Smooth muscle cell (in vitro differentiated cells): ENCODE results near the gene SAMD4B. TPM values are rescaled to one million over a fixed set of nuclear protein-coding genes. Genes with fewer than 3 reads are reported as not detected.

Source experiments
- DNase-seq: peaks from one replicate; lab custom pipeline; 2025; ENCODE audit not compliant: unreplicated experiment; lab: John Stamatoyannopoulos, UW
- H2AFZ ChIP-seq: fragments of 200-600 bp; sonication (generic); 2 replicates; pipeline ENCODE4 v1.6.0; 2016; ENCODE audit warnings: antibody characterized with exemption, low read depth, mild to moderate bottlenecking
- H3F3A ChIP-seq: fragments of 200-600 bp; sonication (generic); 2 replicates; pipeline ENCODE4 v1.6.0; 2017; ENCODE audit warnings: antibody characterized with exemption, low read depth
- H3K27ac ChIP-seq: fragments of 200-600 bp; sonication (generic); 2 replicates; pipeline ENCODE4 v1.5.1; 2016; ENCODE audit warnings: low read depth, mild to moderate bottlenecking
- H3K27me3 ChIP-seq: fragments of 200-600 bp; sonication (generic); 2 replicates; pipeline ENCODE4 v1.6.1; 2016; ENCODE audit warnings: low read depth, mild to moderate bottlenecking
- H3K36me3 ChIP-seq: fragments of 200-600 bp; sonication (generic); 2 replicates; pipeline ENCODE4 v1.5.1; 2016; ENCODE audit warnings: low read depth
- H3K4me1 ChIP-seq: fragments of 200-600 bp; sonication (generic); 2 replicates; pipeline ENCODE4 v1.5.1; 2016; ENCODE audit warnings: low read depth
- H3K4me2 ChIP-seq: fragments of 200-600 bp; sonication (generic); 2 replicates; pipeline ENCODE4 v1.6.0; 2016; ENCODE audit warnings: mild to moderate bottlenecking
- H3K4me3 ChIP-seq: fragments of 200-600 bp; sonication (generic); 2 replicates; pipeline ENCODE4 v1.5.1; 2016; ENCODE audit warnings: mild to moderate bottlenecking
- H3K79me2 ChIP-seq: fragments of 200-600 bp; sonication (generic); 2 replicates; pipeline ENCODE4 v1.6.0; 2016; ENCODE audit warnings: low read depth, mild to moderate bottlenecking
- H3K9ac ChIP-seq: fragments of 200-600 bp; sonication (generic); 2 replicates; pipeline ENCODE4 v1.6.0; 2016; ENCODE audit warnings: low read depth
- H3K9me3 ChIP-seq: fragments of 200-600 bp; sonication (generic); replicated peaks from 2 replicates; pipeline ENCODE4 v1.5.1; 2016; ENCODE audit warnings: low read depth
- H4K20me1 ChIP-seq: fragments of 200-600 bp; sonication (generic); 2 replicates; pipeline ENCODE4 v1.6.0; 2016; ENCODE audit warnings: low read depth
- WGBS: methylation state at CpG from one replicate; pipeline ENCODE4 v1.1.7; 2016; ENCODE audit warnings: low lambda C conversion rate; 5-methylcytosine and 5-hydroxymethylcytosine counted together
- polyA plus RNA-seq: library from polyadenylated mRNA; unstranded; fragments of >200 nt; fragmentation: Nextera tagmentation; extraction: Ambion mirVana; gene quantifications from 2 replicates; pipeline ENCODE4 v1.2.1, GENCODE V29; 2016
- total RNA-seq: library from RNA; depleted of rRNA; stranded (reverse); fragments of >200 nt; gene quantifications from 2 replicates; pipeline ENCODE4 v1.2.3, GENCODE V29; 2014
- TF ChIP-seq, protein P1 (sequence below): fragments of 200-600 bp; sonication (generic); IDR thresholded peaks from 2 replicates; pipeline ENCODE4 v1.5.1; 2017; ENCODE audit warnings: borderline replicate concordance, mild to moderate bottlenecking, antibody characterized with exemption; ENCODE audit not compliant: insufficient read depth, poor library complexity, severe bottlenecking

The SAMD4B gene
- total and polyA plus RNA-seq, 2 experiments from 2014 or later = 58.3 to 61.8 TPM

DNA sequence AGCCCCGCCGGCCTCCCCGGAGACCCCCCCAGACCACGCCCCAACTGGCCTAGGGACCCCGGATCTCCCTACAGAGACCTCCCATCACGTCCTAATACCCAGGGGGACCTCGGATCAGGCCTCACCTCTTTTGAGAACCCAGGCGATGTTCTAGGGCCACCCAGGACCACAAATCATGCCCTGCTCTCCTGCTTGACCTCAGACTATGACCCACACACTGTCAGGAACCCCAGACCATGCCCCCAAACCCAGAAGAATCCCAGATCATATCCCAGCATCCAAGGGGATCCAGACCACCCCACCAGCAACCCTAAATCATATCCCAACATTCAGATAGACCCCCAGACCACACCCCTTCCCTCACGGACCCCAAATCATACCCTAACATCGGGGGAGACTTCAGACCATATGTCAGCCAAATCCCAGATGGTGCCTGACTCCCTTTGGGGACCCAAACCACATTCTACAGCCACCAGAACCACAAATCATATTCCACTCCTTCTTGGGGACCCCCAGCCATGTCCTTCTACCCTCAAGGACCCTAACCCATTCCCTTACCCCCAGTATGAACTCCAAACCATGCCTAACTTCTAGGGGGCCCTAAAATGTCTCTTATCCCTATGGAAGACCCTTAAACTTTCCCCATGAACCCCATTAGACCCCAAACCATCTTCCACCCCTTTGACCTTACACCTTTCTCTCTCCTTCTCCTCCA, 20.9 kb upstream of the SAMD4B start:
- TF ChIP-seq, protein P1, sequence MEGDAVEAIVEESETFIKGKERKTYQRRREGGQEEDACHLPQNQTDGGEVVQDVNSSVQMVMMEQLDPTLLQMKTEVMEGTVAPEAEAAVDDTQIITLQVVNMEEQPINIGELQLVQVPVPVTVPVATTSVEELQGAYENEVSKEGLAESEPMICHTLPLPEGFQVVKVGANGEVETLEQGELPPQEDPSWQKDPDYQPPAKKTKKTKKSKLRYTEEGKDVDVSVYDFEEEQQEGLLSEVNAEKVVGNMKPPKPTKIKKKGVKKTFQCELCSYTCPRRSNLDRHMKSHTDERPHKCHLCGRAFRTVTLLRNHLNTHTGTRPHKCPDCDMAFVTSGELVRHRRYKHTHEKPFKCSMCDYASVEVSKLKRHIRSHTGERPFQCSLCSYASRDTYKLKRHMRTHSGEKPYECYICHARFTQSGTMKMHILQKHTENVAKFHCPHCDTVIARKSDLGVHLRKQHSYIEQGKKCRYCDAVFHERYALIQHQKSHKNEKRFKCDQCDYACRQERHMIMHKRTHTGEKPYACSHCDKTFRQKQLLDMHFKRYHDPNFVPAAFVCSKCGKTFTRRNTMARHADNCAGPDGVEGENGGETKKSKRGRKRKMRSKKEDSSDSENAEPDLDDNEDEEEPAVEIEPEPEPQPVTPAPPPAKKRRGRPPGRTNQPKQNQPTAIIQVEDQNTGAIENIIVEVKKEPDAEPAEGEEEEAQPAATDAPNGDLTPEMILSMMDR = no peak
- WGBS = 55% methylated on average over 3 of the region's 10 CpGs
- Histone ChIP-seq H3K4me2 (peak overlapping the region; percentile 71), H3K36me3 (no peaks in the 10 kb centered on the region), H3K4me3 (peak overlapping the region; percentile 34), H3K79me2 (no peaks in the 10 kb centered on the region), H4K20me1 (no peaks in the 10 kb centered on the region), H3K27ac (no peak overlapping the region), H3K9ac (no peak overlapping the region), H3K9me3 (no peaks in the 10 kb centered on the region), H2AFZ (no peak overlapping the region), H3K27me3 (no peaks in the 10 kb centered on the region), H3F3A (no peaks in the 10 kb centered on the region), H3K4me1 (peaks cover 3% of the 10 kb centered on the region)
- DNase-seq = no peak

DNA sequence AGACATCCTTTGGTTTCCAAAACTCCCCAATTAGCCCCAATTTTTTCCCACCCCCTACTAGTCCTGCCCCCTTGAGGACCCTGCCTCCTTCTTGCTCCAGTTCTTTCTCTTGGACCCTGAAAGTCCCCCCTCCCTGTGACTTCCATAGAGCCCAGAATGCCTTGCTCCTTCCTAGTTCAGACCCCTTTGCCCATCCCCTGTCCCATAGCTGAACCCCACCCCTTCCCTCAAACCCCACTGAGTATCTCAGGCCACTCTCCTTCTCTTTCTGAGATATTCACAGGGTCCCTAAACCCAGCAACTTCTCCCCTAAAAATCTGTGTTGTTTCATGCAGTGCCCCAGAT, 20.4 kb upstream of the SAMD4B start:
- Histone ChIP-seq H3K9me3 (no peaks in the 10 kb centered on the region), H3K4me1 (peaks cover 3% of the 10 kb centered on the region), H3K4me3 (no peak overlapping the region), H3K27ac (no peak overlapping the region), H3K79me2 (no peaks in the 10 kb centered on the region), H3K4me2 (no peak overlapping the region), H2AFZ (no peak overlapping the region), H3K9ac (no peak overlapping the region), H3F3A (no peaks in the 10 kb centered on the region), H3K36me3 (no peaks in the 10 kb centered on the region), H3K27me3 (no peaks in the 10 kb centered on the region), H4K20me1 (no peaks in the 10 kb centered on the region)
- no peak for DNase-seq
- TF ChIP-seq, protein P1 = no peak

DNA sequence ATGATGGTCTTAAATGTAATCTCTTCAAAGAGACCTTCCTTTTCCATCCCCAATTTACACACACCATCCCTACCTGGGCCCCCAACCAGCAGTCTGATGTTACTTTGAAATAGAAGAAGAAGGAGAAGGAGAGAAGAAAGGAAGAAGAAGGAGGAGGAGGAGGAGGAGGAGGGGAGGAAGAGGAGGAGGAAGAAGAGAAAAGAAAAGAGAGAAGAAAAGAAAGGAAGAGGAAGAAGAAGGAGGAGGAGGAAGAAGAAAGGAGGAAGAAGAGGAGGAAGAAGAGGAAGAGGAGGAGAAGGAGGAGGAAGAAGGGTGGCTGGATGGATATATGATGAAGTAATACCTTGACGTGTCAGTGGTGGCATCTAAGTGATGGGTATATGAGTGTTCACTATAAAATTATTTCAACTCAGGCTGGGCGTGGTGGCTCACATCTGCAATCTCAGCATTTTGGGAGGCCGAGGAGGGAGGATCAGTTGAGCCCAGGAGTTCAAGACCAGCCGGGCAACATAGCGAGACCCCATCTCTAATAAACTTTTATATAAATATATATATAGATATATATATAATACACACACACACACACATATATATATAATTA, 17.9 kb upstream of the SAMD4B start:
- Histone ChIP-seq H3K4me1 (peaks cover 3% of the 10 kb centered on the region), H3K27me3 (no peaks in the 10 kb centered on the region), H3K27ac (no peak overlapping the region), H3K9ac (no peak overlapping the region), H3K36me3 (no peaks in the 10 kb centered on the region), H3K4me3 (no peak overlapping the region), H3K4me2 (no peak overlapping the region), H2AFZ (no peak overlapping the region), H4K20me1 (no peaks in the 10 kb centered on the region), H3K79me2 (no peaks in the 10 kb centered on the region), H3F3A (no peaks in the 10 kb centered on the region), H3K9me3 (no peaks in the 10 kb centered on the region)
- WGBS = 85% methylated on average over 5 of the region's 5 CpGs
- DNase-seq = no peak
- TF ChIP-seq, protein P1 = no peak
